Measurements from ENCODE around the gene ZNF70. TPM values are rescaled to one million over a fixed set of nuclear protein-coding genes. Genes with fewer than 3 reads are reported as not detected.

ZNF70 gene
- total and polyA plus RNA-seq, 2 of the 13 experiments (the other 11 are each of a cell fraction or from before 2014, with no cell fraction given): 0.62 to 3.6 TPM

- TF ChIP-seq E2F5 (CRISPR knock-in tag; conservative IDR thresholded peaks at IDR 0.05): no peak
- TF ChIP-seq ZFX (CRISPR knock-in tag; IDR thresholded peaks at IDR 0.05; ENCODE audit: low read depth): no peak; the same call in 1 of the 2 replicates
- TF ChIP-seq, protein P1, sequence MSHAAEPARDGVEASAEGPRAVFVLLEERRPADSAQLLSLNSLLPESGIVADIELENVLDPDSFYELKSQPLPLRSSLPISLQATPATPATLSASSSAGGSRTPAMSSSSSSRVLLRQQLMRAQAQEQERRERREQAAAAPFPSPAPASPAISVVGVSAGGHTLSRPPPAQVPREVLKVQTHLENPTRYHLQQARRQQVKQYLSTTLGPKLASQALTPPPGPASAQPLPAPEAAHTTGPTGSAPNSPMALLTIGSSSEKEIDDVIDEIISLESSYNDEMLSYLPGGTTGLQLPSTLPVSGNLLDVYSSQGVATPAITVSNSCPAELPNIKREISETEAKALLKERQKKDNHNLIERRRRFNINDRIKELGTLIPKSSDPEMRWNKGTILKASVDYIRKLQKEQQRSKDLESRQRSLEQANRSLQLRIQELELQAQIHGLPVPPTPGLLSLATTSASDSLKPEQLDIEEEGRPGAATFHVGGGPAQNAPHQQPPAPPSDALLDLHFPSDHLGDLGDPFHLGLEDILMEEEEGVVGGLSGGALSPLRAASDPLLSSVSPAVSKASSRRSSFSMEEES (CRISPR knock-in tag; IDR thresholded peaks at IDR 0.05): peak; percentile 59; the same call in 1 of the 2 replicates
- TF ChIP-seq FOXK1 (CRISPR knock-in tag; IDR thresholded peaks at IDR 0.05; ENCODE audit: borderline replicate concordance, low read depth): peak; percentile 86
- TF ChIP-seq HCFC1 (IDR thresholded peaks at IDR 0.05; ENCODE audit: low read depth, low read length): no peak
- no peak; the same call in 1 of the 2 replicates for TF ChIP-seq STAT6 (CRISPR knock-in tag; IDR thresholded peaks at IDR 0.05; ENCODE audit: borderline replicate concordance)
- no peak for TF ChIP-seq ZNF7 (CRISPR knock-in tag; IDR thresholded peaks at IDR 0.05)
- TF ChIP-seq, protein P2, sequence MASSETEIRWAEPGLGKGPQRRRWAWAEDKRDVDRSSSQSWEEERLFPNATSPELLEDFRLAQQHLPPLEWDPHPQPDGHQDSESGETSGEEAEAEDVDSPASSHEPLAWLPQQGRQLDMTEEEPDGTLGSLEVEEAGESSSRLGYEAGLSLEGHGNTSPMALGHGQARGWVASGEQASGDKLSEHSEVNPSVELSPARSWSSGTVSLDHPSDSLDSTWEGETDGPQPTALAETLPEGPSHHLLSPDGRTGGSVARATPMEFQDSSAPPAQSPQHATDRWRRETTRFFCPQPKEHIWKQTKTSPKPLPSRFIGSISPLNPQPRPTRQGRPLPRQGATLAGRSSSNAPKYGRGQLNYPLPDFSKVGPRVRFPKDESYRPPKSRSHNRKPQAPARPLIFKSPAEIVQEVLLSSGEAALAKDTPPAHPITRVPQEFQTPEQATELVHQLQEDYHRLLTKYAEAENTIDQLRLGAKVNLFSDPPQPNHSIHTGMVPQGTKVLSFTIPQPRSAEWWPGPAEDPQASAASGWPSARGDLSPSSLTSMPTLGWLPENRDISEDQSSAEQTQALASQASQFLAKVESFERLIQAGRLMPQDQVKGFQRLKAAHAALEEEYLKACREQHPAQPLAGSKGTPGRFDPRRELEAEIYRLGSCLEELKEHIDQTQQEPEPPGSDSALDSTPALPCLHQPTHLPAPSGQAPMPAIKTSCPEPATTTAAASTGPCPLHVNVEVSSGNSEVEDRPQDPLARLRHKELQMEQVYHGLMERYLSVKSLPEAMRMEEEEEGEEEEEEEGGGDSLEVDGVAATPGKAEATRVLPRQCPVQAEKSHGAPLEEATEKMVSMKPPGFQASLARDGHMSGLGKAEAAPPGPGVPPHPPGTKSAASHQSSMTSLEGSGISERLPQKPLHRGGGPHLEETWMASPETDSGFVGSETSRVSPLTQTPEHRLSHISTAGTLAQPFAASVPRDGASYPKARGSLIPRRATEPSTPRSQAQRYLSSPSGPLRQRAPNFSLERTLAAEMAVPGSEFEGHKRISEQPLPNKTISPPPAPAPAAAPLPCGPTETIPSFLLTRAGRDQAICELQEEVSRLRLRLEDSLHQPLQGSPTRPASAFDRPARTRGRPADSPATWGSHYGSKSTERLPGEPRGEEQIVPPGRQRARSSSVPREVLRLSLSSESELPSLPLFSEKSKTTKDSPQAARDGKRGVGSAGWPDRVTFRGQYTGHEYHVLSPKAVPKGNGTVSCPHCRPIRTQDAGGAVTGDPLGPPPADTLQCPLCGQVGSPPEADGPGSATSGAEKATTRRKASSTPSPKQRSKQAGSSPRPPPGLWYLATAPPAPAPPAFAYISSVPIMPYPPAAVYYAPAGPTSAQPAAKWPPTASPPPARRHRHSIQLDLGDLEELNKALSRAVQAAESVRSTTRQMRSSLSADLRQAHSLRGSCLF (CRISPR knock-in tag; IDR thresholded peaks at IDR 0.05; ENCODE audit: borderline replicate concordance): no peak
- no peak for TF ChIP-seq ZNF549 (CRISPR knock-in tag; IDR thresholded peaks at IDR 0.05)
- peak; percentile 74 for TF ChIP-seq ZNF746 (CRISPR knock-in tag; IDR thresholded peaks at IDR 0.05)
- TF ChIP-seq, protein P3, sequence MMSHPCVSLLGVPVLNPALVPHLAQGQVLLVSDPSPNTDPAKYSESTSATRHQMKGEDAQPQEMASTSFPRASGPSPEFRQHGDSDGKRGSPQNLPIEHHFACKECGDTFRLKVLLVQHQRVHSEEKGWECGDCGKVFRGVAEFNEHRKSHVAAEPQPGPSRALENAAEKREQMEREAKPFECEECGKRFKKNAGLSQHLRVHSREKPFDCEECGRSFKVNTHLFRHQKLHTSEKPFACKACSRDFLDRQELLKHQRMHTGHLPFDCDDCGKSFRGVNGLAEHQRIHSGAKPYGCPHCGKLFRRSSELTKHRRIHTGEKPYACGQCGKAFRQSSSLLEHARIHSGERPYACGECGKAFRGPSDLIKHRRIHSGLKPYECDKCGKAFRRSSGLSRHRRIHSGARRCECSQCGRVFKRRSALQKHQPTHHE (CRISPR knock-in tag; IDR thresholded peaks at IDR 0.05; ENCODE audit: borderline replicate concordance): 0 out of 2 replicates have a peak, but pooled peaks have one; percentile 49
- no peak; the same call in none of the 2 replicates for TF ChIP-seq JUN (CRISPR knock-in tag; IDR thresholded peaks at IDR 0.05)
- TF ChIP-seq, protein P4, sequence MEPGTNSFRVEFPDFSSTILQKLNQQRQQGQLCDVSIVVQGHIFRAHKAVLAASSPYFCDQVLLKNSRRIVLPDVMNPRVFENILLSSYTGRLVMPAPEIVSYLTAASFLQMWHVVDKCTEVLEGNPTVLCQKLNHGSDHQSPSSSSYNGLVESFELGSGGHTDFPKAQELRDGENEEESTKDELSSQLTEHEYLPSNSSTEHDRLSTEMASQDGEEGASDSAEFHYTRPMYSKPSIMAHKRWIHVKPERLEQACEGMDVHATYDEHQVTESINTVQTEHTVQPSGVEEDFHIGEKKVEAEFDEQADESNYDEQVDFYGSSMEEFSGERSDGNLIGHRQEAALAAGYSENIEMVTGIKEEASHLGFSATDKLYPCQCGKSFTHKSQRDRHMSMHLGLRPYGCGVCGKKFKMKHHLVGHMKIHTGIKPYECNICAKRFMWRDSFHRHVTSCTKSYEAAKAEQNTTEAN (CRISPR knock-in tag; conservative IDR thresholded peaks at IDR 0.05): peak; percentile 40; the same call in 1 of the 2 replicates
- no peak for TF ChIP-seq MIXL1 (CRISPR knock-in tag; IDR thresholded peaks at IDR 0.05)
- TF ChIP-seq ESRRA (CRISPR knock-in tag; IDR thresholded peaks at IDR 0.05; ENCODE audit: low read depth): peak; percentile 85
Measured at GRCh38 chr22:23774114-23774921, 23.4 kb upstream of the ZNF70 start (continued).
